K562 (cell line): ENCODE measurements around the gene SPTBN2. TPM values are rescaled to one million over a fixed set of nuclear protein-coding genes. Genes with fewer than 3 reads are reported as not detected.

ENCODE experiments used
- ATAC-seq: fragments of 200-7000 bp; cut with Tn5 transposase; 3 replicates; pipeline ENCODE4 v1.9.1; 2020; ENCODE audit warnings: moderate library complexity
- BruUV-seq: library from RNA; stranded (reverse); fragments of 400-500 nt; replicated peaks from 2 replicates; lab custom pipeline; 2021; lab: Mats Ljungman, UMichigan
- CTCF ChIA-PET: fragments of 300-600 bp; formaldehyde crosslinking; extraction: SDS; loops from one replicate; lab custom pipeline; 2021; ENCODE audit warnings: low intra/inter-chr PET ratio; lab: Yijun Ruan, JAX
- POLR2A ChIA-PET: fragments of 300-600, 350-650 bp; sonication (Branson Sonifier 250); formaldehyde crosslinking; extraction: SDS; loops from one replicate; lab custom pipeline; 2021; ENCODE audit warnings: antibody characterized with exemption, inconsistent platforms; lab: Yijun Ruan, JAX
- DNase-seq, 4 experiments: peaks; one replicate each; pipeline versions ENCODE4 v3.0.0 to v3.0.0-alpha.2; 2011 to 2018; ENCODE audit warnings: low spot score in 3 of 4, mixed read lengths in 3 of 4; ENCODE audit errors: extremely low read depth in 1 of 4
- FAIRE-seq: peaks from 2 replicates; lab custom pipeline; 2011; peaks lifted over from hg19 to GRCh38; lab: Jason Lieb, UNC
- H2AFZ ChIP-seq: 2 replicates; pipeline ENCODE4 v1.6.0; 2011; ENCODE audit warnings: low read depth, low read length, control low read depth, inconsistent platforms
- H3K27ac ChIP-seq: fragments of 200-600 bp; 3 replicates; pipeline ENCODE4 v1.8.0; 2011; ENCODE audit warnings: low read depth, mild to moderate bottlenecking, control low read depth, inconsistent platforms, low read length, moderate library complexity, mixed read lengths; ENCODE audit errors: extremely low read depth
- H3K27me3 ChIP-seq, 2 experiments: fragments of 300-600 bp in 1 of 2; 2 replicates in 1 of 2; 3 replicates in 1 of 2; pipeline versions ENCODE4 v1.6.0 to v1.8.0; 2011; ENCODE audit warnings: inconsistent platforms in 2 of 2, low read length in 2 of 2, mild to moderate bottlenecking in 1 of 2, mixed read lengths in 1 of 2, moderate library complexity in 1 of 2; ENCODE audit not compliant: control insufficient read depth in 2 of 2, insufficient read depth in 2 of 2
- H3K36me3 ChIP-seq: fragments of 300-600 bp; 3 replicates; pipeline ENCODE4 v1.8.0; 2011; ENCODE audit warnings: mild to moderate bottlenecking, low read length, inconsistent platforms; ENCODE audit not compliant: control insufficient read depth, insufficient read depth
- H3K4me1 ChIP-seq, 2 experiments: fragments of 200-600 bp in 1 of 2; replicated peaks in 1 of 2; 2 replicates in 1 of 2; 3 replicates in 1 of 2; pipeline versions ENCODE4 v1.5.1 to v1.8.0; 2011; ENCODE audit warnings: inconsistent platforms in 2 of 2, low read length in 2 of 2, mild to moderate bottlenecking in 1 of 2, mixed read lengths in 1 of 2, moderate library complexity in 1 of 2; ENCODE audit not compliant: control insufficient read depth in 2 of 2, insufficient read depth in 2 of 2
- H3K4me2 ChIP-seq: 2 replicates; pipeline ENCODE4 v1.6.1; 2011; ENCODE audit warnings: low read length, control low read depth, inconsistent platforms, mixed read lengths; ENCODE audit not compliant: insufficient read depth
- H3K4me3 ChIP-seq: fragments of 200-600 bp; sonication (generic), shearing (Covaris generic); 2 replicates; pipeline ENCODE4 v1.5.1; 2016; ENCODE audit warnings: control low read depth, inconsistent platforms
- H3K79me2 ChIP-seq: fragments of 200-600 bp; 3 replicates; pipeline ENCODE4 v1.8.0; 2011; ENCODE audit warnings: low read length, inconsistent platforms; ENCODE audit not compliant: control insufficient read depth, insufficient read depth
- H3K9ac ChIP-seq, 2 experiments: 2 replicates each; pipeline versions ENCODE4 v1.6.0 to v1.6.1; 2011; ENCODE audit warnings: low read depth in 2 of 2, low read length in 2 of 2, control low read depth in 1 of 2, inconsistent platforms in 1 of 2, mild to moderate bottlenecking in 1 of 2, mixed read lengths in 1 of 2; ENCODE audit not compliant: insufficient read depth in 1 of 2
- H3K9me1 ChIP-seq: one replicate; pipeline ENCODE4 v1.6.0; 2011; ENCODE audit warnings: inconsistent platforms, mild to moderate bottlenecking, low read length, moderate library complexity; ENCODE audit not compliant: control insufficient read depth, insufficient read depth
- H3K9me3 ChIP-seq: replicated peaks from 2 replicates; pipeline ENCODE4 v1.5.1; 2011; ENCODE audit warnings: low read depth, low read length, inconsistent platforms; ENCODE audit not compliant: control insufficient read depth, insufficient read depth
- H4K20me1 ChIP-seq: replicated peaks from 2 replicates; pipeline ENCODE4 v1.6.1; 2011; ENCODE audit warnings: low read length, inconsistent platforms, mixed read lengths; ENCODE audit not compliant: control insufficient read depth, insufficient read depth
- CBFA2T3 ChIP-seq: fragments of 450-650 bp; IDR thresholded peaks from 2 replicates; pipeline ENCODE4 v1.6.1; 2017
- GATAD2B ChIP-seq: fragments of 450-650 bp; IDR thresholded peaks from 2 replicates; pipeline ENCODE4 v1.6.1; 2017; ENCODE audit warnings: mild to moderate bottlenecking, borderline replicate concordance
- HDAC1 ChIP-seq, 2 experiments: fragments of 450-650 bp; IDR thresholded peaks; 2 replicates each; pipeline ENCODE4 v1.6.1; 2016 to 2017; ENCODE audit warnings: inconsistent platforms in 1 of 2, mild to moderate bottlenecking in 1 of 2, moderate library complexity in 1 of 2
- HDGF ChIP-seq: fragments of 450-650 bp; IDR thresholded peaks from 2 replicates; pipeline ENCODE4 v1.6.1; 2016
- MTA3 ChIP-seq: fragments of 450-650 bp; formaldehyde crosslinking; IDR thresholded peaks from 2 replicates; pipeline ENCODE4 v1.6.1; 2017; ENCODE audit warnings: mild to moderate bottlenecking, borderline replicate concordance
- NELFE ChIP-seq: IDR thresholded peaks from 2 replicates; pipeline ENCODE4 v1.6.1; 2011; ENCODE audit warnings: mild to moderate bottlenecking; ENCODE audit not compliant: insufficient read depth, insufficient read length
- NONO ChIP-seq, 2 experiments: fragments of 200-400 bp in 1 of 2; fragments of 450-650 bp in 1 of 2; formaldehyde crosslinking in 1 of 2; IDR thresholded peaks; 2 replicates each; pipeline ENCODE4 v1.6.1; 2017; ENCODE audit warnings: low read depth in 2 of 2, mild to moderate bottlenecking in 2 of 2, moderate library complexity in 2 of 2, low read length in 1 of 2
- PHF20 ChIP-seq: fragments of 450-650 bp; IDR thresholded peaks from 2 replicates; pipeline ENCODE4 v1.6.1; 2018; ENCODE audit not compliant: partially characterized antibody
- PRPF4 ChIP-seq: fragments of 200-400 bp; formaldehyde crosslinking; IDR thresholded peaks from one replicate; pipeline ENCODE4 v1.6.1; 2017; ENCODE audit warnings: low read length, low read depth, mild to moderate bottlenecking; ENCODE audit not compliant: insufficient read depth, poor library complexity, severe bottlenecking
- RBM17 ChIP-seq: fragments of 200-400 bp; formaldehyde crosslinking; IDR thresholded peaks from 2 replicates; pipeline ENCODE4 v1.6.1; 2017; ENCODE audit warnings: low read depth, mild to moderate bottlenecking, low read length, borderline replicate concordance
- ZNF589 ChIP-seq: fragments of 200-800 bp; sonication (Bioruptor generic); IDR thresholded peaks from 2 replicates; pipeline ENCODE4 v1.6.1; 2016; ENCODE audit warnings: low read depth, missing genetic modification characterization, missing compliant biosample characterization
- WGBS: fragments of 100-300 bp; shearing (Covaris generic); methylation state at CpG from one replicate; pipeline ENCODE4 v1.1.6; 2016; ENCODE audit warnings: low coverage, mixed read lengths; ENCODE audit not compliant: insufficient coverage; ENCODE audit errors: missing lambda C conversion rate; 5-methylcytosine and 5-hydroxymethylcytosine counted together
- in situ Hi-C: fragments of 300-500 bp; cut with MboI; formaldehyde crosslinking; loops from 4 replicates; pipeline ENCODE4 v1.15.0; 2018; ENCODE audit warnings: inconsistent platforms, mixed read lengths
- intact Hi-C: fragments of 100-400 bp; cut with micrococcal nuclease; formaldehyde crosslinking; loops from 2 replicates; pipeline ENCODE4 v1.14.2; 2022
- polyA plus RNA-seq, 8 experiments: library from polyadenylated mRNA; depleted of rRNA in 4 of 8; stranded (reverse) in 5 of 8; unstranded in 3 of 8; fragments of >200 nt; fragmentation: Nextera tagmentation in 2 of 8; fragmentation: Illumina TruSeq in 1 of 8; extraction: Ambion mirVana in 2 of 8; extraction: Trizol in 1 of 8; gene quantifications; 2 replicates each; pipeline versions ENCODE4 v1.2.1 to v1.2.3, GENCODE V29; 2011 to 2014; ENCODE audit warnings: inconsistent platforms in 1 of 8, missing spikeins in 1 of 8
- total RNA-seq, 7 experiments: library from RNA; depleted of rRNA in 6 of 7; stranded (reverse); fragments of >200 nt in 6 of 7; fragmentation: Illumina TruSeq in 2 of 7; extraction: Trizol in 2 of 7; gene quantifications; 2 replicates each; pipeline versions ENCODE4 v1.2.1 to v1.2.3, GENCODE V29; 2011 to 2021; ENCODE audit warnings: low replicate concordance in 1 of 7
- TF ChIP-seq, protein P1 (sequence below): fragments of 450-650 bp; IDR thresholded peaks from 2 replicates; pipeline ENCODE4 v1.7.1; 2018; ENCODE audit warnings: mild to moderate bottlenecking, low read depth; ENCODE audit not compliant: partially characterized antibody
- TF ChIP-seq, protein P2 (sequence below): fragments of 250-450 bp; sonication (Bioruptor Pico); IDR thresholded peaks from 2 replicates; pipeline ENCODE4 v1.5.0; 2021; ENCODE audit warnings: mild to moderate bottlenecking, borderline replicate concordance

The SPTBN2 gene
- total and polyA plus RNA-seq, 9 of the 15 experiments (the other 6 are each of a cell fraction or from before 2014, with no cell fraction given): 0.38 to 56.5 (median 19.7) TPM

DNA sequence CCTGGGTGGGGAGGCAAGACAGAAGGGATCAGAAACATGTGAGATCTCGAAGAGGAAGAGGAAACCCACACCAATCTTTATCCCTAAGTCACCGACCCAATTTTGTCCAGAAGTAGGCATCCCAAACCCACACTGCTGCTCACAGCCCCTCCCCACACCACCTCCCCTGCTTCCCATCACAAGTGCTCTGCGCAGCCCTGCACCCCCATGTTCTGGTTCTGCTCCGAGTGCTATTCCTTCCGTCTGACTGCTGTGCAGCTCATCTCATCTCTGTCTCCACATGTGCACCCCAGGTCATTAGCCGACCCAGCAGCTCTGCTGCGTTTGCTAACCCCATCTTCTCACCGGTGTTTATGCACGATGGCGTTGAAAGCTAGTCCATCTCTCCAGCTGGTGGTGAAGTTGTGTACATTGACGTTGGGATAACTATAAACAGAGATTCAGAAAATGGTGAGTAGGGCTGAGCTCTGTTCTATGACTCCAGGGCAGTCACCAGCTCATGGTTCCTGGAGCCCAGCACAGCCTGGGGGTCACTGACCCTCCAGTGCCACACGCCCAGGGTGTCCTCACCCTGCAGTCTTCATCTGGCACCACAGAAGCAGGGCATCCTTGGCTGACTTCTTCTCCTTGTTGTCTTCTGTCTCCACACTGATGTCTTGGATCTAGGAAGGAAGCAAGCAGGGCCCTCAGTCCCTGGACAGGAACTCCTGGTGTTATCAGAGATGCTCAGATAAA, 15.1 kb downstream of the SPTBN2 start:
- FAIRE-seq: no peak
- Histone ChIP-seq H3K4me2 (no peak overlapping the region), H2AFZ (no peak overlapping the region), H3K27me3 (no peaks in the 10 kb centered on the region), H3K27ac (no peak overlapping the region), H3K4me1 (peaks cover 0 to 16% of the 10 kb centered on the region in 2 experiments; a peak in 3 of 5 replicates), H4K20me1 (no peaks in the 10 kb centered on the region), H3K9me1 (no peaks in the 10 kb centered on the region), H3K9ac (peak overlapping the region in 1 of 2 experiments; percentile 15; a peak in 1 of 4 replicates), H3K79me2 (no peaks in the 10 kb centered on the region), H3K9me3 (no peaks in the 10 kb centered on the region), H3K36me3 (peaks cover 64% of the 10 kb centered on the region; the same call in 2 of the 3 replicates), H3K4me3 (no peak overlapping the region)
- TF ChIP-seq NONO (IDR thresholded peaks at IDR 0.05; ENCODE audit: low read depth in 2 of 2, low read length in 1 of 2) (no peak), CBFA2T3 (no peak), PHF20 (no peak), RBM17 (no peak), HDGF (no peak), MTA3 (no peak), HDAC1 (IDR thresholded peaks at IDR 0.05) (no peak), PRPF4 (no peak), NELFE (no peak), GATAD2B (no peak), ZNF589 (CRISPR knock-in tag) (no peak)
- TF ChIP-seq, protein P1, sequence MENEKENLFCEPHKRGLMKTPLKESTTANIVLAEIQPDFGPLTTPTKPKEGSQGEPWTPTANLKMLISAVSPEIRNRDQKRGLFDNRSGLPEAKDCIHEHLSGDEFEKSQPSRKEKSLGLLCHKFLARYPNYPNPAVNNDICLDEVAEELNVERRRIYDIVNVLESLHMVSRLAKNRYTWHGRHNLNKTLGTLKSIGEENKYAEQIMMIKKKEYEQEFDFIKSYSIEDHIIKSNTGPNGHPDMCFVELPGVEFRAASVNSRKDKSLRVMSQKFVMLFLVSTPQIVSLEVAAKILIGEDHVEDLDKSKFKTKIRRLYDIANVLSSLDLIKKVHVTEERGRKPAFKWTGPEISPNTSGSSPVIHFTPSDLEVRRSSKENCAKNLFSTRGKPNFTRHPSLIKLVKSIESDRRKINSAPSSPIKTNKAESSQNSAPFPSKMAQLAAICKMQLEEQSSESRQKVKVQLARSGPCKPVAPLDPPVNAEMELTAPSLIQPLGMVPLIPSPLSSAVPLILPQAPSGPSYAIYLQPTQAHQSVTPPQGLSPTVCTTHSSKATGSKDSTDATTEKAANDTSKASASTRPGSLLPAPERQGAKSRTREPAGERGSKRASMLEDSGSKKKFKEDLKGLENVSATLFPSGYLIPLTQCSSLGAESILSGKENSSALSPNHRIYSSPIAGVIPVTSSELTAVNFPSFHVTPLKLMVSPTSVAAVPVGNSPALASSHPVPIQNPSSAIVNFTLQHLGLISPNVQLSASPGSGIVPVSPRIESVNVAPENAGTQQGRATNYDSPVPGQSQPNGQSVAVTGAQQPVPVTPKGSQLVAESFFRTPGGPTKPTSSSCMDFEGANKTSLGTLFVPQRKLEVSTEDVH: no peak
- TF ChIP-seq, protein P2, sequence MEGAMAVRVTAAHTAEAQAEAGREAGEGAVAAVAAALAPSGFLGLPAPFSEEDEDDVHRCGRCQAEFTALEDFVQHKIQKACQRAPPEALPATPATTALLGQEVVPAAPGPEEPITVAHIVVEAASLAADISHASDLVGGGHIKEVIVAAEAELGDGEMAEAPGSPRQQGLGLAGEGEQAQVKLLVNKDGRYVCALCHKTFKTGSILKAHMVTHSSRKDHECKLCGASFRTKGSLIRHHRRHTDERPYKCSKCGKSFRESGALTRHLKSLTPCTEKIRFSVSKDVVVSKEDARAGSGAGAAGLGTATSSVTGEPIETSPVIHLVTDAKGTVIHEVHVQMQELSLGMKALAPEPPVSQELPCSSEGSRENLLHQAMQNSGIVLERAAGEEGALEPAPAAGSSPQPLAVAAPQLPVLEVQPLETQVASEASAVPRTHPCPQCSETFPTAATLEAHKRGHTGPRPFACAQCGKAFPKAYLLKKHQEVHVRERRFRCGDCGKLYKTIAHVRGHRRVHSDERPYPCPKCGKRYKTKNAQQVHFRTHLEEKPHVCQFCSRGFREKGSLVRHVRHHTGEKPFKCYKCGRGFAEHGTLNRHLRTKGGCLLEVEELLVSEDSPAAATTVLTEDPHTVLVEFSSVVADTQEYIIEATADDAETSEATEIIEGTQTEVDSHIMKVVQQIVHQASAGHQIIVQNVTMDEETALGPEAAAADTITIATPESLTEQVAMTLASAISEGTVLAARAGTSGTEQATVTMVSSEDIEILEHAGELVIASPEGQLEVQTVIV (CRISPR knock-in tag): no peak
- no peak for ATAC-seq
- ChIA-PET CTCF (no interaction called here), POLR2A (interaction anchor here (0.5 to 3.2 kb wide), 5 partner anchors 12 to 290 kb away, joined by 3 to 15 read pairs (median 3); partner anchors contain the start of gene SPTBN2)
- WGBS: 76% methylated on average over 12 of the region's 12 CpGs
- BruUV-seq: no TSS peak
- no peak for DNase-seq
- intact Hi-C loops: no loop called here
- in situ Hi-C loops: no loop called here
